Fibroblast of peridontal ligament (primary cell): ENCODE results near the gene VPS11.
"Not testable (repeated sequence)": the region's sequence is repeated elsewhere in the genome, so short reads cannot be mapped to it uniquely, and the experiment has no call there.

Experiments
- DNase-seq: peaks from one replicate; pipeline ENCODE4 v3.0.0-alpha.2; 2010; ENCODE audit errors: extremely low read depth

VPS11 gene

DNA sequence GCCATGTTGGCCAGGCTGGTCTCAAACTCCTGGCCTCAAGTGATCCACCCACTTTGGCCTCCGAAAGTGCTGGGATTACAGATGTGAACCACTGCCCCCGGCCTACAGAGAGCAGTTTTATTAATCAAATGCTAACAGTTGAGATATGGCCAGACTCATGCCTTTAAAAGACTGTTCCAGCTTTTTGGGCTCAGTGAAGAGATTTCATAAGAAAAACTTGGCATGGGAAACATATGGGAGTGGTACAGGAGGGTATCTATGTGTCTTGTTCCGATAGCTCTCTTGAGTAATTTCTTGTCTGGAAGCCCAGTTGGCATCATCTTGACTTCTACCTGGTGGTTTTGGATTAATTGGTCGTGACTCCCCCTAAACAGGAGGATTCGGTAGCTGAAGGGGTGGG lies 28.7 kb upstream of the VPS11 start:
- DNase-seq, result no peak

DNA sequence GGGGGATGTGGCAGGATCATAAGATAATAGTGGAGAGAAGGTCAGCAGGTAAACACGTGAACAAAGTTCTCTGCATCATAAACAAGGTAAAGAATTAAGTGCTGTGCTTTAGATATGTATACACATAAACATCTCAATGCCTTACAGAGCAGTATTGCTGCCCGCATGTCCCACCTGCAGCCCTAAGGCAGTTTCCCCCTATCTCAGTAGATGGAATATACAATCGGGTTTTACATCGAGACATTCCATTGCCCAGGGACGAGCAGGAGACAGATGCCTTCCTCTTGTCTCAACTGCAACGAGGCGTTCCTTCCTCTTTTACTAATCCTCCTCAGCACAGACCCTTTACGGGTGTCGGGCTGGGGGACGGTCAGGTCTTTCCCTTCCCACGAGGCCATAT lies 28.1 kb upstream of the VPS11 start:
- DNase-seq, result not testable (repeated sequence)

DNA sequence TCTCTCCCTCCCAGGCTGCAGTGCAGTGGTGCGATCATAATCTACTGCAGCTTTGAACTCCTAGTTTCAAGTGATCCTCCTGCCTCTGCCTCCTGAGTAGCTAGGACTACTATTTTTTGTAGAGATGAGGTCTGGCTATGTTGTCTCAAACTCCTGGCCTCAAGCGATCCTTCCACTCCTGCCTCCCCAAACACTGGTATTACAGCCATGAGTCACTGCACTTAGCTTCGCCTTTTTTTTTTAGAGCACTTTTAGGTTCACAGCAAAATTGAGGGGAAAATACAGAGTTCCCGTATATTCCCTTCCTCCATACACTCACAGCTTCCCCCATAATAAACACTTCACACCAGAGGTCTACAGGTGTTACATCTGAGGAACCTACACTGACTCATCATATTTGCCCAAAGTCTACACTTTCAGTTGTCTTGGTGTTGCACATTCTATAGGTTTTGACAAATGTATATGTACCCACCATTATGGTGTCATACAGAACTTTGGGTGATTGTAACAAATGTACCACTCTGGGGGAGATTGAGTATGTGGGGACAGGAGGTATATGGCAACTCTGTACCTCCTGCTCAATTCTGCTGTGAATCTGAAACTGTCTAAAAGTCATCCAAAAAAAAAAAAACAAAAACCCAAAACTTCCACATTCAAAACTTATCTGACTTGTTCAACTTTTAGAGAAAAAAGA lies 25.6 kb upstream of the VPS11 start:
- DNase-seq, result no peak

DNA sequence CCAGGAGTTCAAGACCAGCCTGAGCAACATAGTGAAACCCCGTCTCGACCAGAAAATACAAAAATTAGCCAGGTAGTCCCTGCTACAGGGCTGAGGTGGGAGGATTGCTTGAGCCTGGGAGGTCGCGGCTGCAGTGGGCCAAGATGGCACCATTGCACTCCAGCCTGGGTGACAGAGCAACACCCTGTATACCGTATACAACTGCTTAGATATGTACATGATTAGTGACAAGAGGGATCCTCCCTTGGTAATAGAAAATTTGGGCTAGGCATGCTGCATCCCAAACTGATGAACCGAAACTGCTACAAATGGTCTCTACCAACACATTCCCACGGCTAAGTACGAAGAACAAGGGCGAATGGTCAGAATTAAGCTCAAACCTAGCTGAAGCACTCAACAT lies 24.7 kb upstream of the VPS11 start:
- no peak for DNase-seq

DNA sequence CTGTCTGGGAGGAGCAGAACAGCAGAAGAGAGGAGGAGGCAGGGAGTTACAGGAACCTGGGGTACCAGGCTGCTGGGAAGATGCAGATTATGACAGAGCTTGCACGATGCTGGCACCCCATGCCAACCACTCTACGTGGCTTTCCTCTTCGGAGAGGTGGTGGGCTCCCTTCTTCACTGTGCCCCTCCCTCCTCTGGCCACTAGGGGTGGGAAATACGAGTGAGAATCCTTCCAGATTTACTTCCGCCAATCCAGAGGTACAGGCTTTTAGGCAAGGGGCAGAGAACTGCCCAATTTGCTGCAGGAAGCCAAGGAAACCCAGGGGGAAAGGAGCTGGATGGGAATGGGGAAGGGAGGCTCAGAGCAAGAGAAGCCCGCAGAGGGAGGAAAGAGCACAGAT lies 22.9 kb upstream of the VPS11 start:
- DNase-seq, result no peak

DNA sequence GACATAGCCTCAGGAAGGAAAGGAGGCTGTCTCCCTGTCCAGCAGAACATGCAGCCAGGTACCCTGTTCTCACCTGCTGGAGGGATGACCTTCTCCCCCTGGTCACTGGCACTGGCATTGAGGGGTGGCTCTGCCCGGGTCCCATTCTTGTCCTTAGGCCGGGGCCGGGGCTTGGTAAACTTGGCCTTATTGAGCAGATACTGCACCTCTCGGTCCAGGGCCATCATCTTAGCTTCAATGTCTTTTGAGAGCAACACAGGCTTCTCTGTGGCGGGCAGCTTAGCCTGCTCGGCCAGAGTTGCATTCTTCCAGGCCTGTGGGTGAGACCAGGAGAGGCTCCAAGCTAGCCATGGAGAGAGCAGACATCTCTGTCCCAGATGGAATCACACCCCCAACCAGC lies 21.1 kb upstream of the VPS11 start:
- no peak for DNase-seq

DNA sequence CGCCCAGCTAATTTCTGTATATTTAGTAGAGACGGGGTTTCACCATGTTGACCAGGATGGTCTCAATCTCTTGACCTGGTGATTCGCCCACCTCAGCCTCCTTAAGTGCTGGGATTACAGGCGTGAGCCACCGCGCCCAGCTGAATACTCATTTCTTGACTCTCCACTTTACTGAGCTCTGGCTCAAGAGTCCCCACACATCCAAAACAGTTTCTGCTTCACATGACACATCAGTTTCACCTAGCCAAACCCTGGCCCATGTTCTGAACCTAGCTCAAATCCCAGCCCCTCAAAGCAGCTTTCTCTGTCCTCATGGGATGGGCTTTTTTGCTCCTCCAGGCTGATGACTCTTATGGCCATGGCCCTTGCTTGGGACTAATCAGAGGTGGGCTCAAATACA lies 20.4 kb upstream of the VPS11 start:
- DNase-seq, result no peak

DNA sequence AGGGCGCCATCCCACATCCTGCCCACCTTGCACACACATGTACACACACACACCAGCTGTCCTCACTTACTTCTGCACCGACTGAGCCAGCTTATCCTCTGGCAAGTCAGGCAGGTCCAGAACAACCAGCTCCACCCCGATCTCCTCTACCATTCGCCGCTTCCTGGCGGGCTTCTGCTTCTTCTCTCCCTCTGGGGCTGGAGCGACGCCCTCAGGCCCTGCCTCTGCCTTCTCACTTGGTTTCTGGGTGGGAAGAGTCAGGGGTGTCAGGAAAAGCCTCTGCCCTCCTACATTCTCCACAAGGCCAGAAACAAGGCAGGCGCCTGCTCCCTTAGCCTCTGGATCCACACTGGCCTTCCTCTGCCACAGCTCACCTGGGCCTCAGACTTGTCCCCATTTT lies 19.0 kb upstream of the VPS11 start:
- no peak for DNase-seq

DNA sequence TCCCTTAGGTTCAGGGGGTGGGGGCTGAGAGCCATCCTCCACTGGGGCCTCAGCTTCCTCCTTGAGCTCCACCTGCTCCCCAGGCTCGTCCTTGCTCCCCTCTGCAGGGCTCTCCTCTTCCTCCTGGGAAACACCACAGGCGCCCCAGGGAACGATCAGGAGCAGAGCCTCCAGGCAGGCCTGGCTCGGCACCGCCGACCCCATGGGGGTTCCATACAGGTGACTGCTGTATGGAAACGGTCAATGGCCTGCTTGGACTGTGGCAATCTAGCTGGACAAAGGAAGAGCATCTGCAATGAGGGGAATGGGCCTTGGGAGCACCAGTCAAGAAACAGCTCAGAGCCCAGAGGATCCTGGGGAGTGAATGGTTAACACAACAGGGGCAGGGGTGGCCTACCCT lies 18.5 kb upstream of the VPS11 start:
- DNase-seq, result no peak

DNA sequence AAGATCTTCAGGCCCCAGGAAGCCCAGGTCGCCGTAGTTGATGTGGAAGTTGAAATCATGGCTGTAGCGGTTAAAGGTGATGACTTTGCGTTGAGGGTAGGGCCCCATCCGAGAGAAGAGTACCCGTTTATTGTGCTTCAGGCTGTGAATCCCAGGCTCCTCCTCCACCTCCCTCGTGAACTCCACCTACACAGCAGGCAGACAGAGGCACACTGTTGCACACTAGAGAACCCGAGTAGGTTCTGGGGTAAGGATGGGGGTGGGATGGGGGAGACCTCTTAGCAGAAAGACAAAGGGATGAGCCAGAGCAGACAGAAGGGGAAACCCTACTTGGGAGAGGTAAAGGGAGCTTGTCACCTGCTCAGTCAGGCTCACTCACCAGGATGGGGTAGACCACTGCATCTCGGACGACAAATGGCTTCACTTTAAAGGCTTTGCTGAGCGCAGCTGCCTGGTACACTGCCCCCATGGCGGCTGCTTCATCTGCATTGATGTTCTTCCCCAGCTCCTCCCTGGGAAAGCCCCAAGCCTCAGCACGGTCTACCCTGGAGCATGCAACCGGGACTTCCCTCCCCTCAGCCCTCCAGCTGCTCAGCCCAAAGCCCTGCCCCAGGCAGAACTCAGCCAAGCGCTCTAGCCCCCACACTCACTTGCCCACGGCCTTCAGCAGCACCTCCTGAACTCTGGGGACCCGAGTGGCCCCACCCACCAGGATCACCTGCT lies 16.0 kb upstream of the VPS11 start:
- no peak for DNase-seq

DNA sequence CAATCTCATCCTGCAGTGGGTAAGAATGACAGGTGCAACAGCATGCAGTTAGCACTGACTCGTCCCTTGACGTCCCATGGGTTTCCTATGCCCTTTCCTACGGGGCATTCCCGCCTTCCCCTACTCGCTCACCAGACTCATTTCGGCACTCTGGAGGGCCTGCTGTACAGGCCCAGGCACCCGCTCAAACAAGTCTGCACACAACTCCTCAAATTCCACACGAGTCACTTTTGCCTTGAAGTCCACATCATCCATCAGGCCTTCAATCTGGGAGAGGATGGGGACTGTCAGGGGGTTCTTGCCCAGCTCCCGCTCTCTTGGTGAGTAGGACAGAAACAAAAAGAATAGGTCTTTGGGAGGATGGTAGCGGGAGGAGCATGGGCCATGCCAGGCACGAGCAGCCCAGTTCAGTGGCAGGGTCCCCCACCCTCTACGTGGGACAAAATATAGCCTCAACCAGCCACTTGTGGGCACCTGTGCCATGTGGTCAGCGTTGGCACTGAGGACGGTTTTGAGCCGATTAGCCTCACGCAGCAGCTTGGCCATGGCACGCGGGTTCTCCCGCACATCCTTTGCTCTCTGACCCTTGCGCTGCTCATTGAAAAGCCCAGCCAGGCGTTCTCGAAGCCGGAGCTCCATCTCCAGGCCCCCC lies 15.3 kb upstream of the VPS11 start:
- no peak for DNase-seq

DNA sequence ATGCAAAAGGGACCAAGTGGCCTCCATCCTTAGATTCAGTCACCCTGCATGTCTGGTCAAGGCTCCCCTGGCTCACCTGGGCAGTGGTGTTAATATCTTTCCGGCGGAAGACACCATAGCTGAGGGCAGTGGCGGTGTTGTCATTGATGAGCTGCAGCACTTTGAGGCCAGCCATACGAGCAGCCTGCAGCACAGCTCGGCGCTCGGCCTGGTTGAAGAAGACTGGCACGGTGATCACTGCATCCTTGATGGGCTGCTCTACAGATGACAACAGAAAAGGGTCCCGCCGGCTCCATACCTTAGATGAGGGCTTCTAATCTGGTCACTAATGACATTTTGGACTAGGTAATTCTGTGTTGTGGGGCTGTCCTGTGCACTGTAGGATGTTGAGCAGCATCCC lies 13.2 kb upstream of the VPS11 start:
- DNase-seq, result no peak

DNA sequence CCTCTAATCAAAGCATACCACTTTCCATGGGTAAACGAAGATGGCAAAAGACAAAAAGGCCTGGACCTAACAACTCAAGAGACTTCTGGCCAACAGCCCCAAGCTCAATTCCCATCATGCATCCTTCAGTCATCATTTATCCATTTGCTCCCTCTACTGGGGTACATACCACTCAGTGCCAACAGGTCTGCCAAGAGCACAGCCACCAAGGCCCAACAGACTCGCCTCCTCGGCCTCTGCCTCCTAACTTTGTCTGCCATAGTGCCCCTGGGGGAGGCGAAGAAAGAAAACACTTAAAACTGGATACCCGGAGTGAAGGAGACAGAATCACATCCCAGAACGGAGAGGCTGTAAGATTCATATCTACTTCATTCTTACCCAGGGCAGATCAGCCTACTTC lies 11.7 kb upstream of the VPS11 start:
- peak; percentile 58 for DNase-seq

DNA sequence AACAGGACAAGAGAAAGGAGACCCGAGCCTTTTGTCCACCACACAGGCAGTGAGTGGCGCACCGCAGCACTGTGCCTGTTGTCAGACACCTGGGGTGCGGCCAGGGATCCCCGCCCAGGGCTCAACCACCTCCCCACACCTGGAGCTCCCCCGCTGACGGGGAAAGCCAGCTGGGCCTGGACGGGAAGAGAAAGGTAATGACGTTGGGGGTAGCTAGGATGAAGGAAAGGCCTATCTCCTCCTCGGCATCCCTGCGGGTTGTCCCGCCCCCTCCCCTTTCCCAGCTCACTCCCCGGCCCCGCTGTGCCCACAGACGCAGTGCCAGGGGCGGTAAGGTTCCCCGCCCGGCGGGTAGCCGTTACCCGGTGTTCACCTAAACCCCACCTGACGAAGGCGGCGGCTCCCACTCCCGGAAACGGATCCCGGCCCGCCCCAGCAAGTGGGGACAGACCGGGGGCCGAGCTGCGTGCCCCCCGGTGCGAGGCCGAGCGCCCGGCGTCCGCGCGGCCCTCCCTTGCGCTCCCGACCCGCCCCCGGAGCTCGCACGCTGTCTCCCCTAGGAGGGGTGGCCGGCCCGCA lies 11.1 kb upstream of the VPS11 start:
- DNase-seq, result no peak

DNA sequence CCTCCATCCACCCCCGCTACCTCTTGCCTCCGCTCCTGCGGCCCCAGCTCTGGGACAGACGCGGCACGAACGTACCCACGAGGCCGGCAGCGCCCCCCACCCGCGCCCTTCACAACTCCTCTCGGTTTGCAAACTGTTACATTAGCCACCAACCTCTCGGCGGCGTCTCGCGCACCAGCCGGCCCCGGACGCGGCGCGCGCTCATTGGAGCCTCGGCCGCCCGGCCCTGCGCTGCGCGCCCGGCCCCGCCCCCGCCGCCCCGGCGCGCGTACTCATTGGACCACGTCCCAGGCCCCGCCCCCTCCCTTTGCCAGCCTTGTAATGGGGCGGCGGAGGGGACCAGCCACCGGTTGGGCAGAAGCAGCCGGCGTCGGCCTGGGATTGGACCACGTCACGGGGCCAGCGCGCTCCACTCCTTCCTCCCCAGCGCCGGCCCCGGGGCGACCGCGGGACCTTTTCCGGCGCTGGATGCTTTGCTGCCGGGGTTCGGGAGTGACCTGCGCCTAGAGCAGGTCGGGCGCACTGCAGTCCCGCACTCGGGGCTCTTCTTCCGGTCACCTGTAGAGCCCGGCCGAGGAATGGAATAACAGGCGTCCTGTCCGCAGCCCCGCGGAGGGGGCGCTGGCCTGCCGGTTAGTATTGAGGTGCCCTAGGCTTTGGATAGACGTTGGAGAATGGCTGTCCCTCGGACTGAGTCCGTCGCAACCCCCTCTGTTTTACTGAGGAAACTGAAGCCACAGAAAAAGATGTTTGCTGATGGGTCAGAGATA lies 10.4 kb upstream of the VPS11 start, which contains the start of gene HYOU1:
Gene HYOU1, minus strand, starts transcription at position 206 of the 770 bp plus-strand sequence. CDS start 1,045 bp downstream, outside the sequence.
- DNase-seq, result peak; percentile 90

DNA sequence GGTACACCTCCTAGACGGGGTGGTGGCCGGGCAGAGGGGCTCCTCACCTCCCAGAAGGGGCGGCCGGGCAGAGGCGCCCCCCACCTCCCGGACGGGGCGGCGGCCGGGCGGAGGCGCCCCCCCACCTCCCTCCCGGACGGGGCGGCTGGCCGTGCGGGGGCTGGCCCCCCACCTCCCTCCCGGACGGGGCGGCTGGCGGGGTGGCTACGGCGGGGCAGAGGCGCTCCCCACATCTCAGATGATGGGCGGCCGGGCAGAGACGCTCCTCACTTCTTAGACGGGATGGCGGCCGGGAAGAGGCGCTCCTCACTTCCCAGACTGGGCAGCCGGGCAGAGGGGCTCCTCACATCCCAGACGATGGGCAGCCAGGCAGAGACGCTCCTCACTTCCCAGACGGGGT lies 8.5 kb upstream of the VPS11 start:
- not testable (repeated sequence) for DNase-seq

DNA sequence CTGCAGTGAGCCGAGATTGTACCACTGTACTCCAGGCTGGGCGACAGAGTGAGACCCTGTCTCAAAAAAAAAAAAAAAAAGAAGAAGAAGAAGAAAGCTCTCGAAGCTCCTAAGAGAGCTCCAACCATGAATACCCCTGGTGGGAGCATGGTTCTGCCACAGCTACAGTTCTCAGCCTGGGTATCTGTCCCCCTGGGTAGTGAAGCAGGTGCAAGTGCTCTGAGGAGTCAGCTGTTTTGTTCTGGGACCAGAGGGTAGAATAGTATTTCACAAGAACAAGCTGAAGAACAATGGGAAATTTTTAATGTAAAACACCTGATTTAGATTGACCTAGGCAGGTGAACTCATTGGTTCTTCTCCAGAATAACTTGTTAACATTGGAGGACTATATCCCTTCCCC lies 6.4 kb upstream of the VPS11 start:
- no peak for DNase-seq

DNA sequence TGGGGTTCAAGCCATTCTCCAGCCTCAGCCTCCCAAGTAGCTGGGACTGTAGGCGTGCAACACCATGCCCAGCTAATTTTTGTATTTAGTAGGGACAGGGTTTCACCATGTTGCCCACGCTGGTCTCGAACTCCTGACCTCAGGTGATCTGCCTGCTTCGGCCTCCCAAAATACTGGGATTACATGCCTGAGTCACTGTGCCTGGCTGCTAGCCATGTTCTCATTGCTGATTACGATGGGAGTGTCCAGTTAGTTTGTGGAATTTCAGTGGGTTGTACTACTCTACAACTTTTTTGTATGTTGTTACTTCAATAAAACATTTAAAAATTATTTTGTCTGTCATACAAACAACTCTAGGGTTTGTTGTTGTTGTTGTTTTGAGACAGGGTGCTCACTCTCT lies 4.8 kb upstream of the VPS11 start:
- DNase-seq, result peak; percentile 81

DNA sequence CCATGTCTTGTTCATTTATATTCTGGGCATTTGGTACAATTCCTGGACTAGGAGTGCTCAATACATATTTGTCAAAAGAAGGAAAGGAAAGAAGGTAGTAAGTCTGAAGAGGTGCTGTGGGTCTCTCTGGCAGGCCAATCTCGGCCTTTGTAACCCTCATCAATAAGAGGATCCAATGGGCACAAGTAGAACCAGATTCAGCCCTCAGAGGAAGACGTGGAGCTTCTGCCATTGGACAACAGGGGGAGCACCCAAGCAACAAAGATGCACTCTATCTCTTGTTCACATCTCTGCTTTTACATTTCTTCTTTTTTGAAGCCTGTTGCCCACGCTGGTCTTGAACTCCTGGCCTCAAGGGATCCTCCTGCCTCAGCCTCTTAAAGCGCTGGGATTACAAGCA lies 2.2 kb upstream of the VPS11 start:
- DNase-seq, result peak; percentile 36

DNA sequence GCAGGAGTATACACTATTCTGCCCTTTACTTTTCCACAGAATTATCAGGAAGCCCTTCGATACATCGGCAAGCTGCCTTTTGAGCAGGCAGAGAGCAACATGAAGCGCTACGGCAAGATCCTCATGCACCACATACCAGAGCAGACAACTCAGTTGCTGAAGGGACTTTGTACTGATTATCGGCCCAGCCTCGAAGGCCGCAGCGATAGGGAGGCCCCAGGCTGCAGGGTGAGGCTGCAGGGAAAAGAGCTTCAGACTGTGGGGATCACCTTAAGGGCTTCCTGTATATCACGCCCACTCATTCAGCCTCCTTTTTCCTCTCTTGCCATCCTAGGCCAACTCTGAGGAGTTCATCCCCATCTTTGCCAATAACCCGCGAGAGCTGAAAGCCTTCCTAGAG lies 10.2 kb downstream of the VPS11 start:
- no peak for DNase-seq

DNA sequence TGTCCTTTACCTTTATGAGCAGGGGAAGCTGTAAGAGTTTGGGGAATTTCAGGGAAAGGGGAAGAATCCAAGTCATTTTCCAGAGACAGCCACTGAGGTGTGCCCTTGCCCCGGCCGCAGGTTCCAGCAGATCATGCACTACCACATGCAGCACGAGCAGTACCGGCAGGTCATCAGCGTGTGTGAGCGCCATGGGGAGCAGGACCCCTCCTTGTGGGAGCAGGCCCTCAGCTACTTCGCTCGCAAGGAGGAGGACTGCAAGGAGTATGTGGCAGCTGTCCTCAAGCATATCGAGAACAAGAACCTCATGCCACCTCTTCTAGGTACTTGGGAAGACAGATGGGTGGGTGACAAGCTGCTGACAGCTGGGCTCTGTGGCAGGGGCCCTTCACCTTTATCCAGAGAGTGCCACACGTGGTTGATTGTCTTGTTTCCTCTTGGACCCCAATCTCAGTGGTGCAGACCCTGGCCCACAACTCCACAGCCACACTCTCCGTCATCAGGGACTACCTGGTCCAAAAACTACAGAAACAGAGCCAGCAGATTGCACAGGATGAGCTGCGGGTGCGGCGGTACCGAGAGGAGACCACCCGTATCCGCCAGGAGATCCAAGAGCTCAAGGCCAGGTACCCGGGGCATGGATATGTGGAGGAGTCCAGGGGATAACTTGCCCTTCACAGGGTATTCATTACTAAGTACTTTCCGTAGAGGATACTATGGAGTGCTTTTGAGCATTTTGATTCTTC lies 11.2 kb downstream of the VPS11 start:
- DNase-seq, result no peak
